MG63 (cell line): ENCODE measurements around the gene CCDC85B. TPM values are rescaled to one million over a fixed set of nuclear protein-coding genes. Genes with fewer than 3 reads are reported as not detected.

Experiments
- DNase-seq: peaks from one replicate; pipeline ENCODE4 v3.0.0-alpha.2; 2020
- H3K27me3 ChIP-seq: fragments of 250-450 bp; sonication (Bioruptor Pico); 2 replicates; pipeline ENCODE4 v1.5.1; 2020; ENCODE audit warnings: mild to moderate bottlenecking, moderate library complexity
- H3K36me3 ChIP-seq: fragments of 250-450 bp; sonication (Bioruptor Pico); 2 replicates; pipeline ENCODE4 v1.5.1; 2020; ENCODE audit warnings: mild to moderate bottlenecking, moderate library complexity
- H3K4me3 ChIP-seq: fragments of 250-450 bp; sonication (Bioruptor Pico); 2 replicates; pipeline ENCODE4 v1.5.1; 2020; ENCODE audit warnings: mild to moderate bottlenecking, moderate library complexity
- H3K9me3 ChIP-seq: fragments of 250-450 bp; sonication (Bioruptor Pico); 2 replicates; pipeline ENCODE4 v1.5.1; 2020; ENCODE audit warnings: mild to moderate bottlenecking, moderate library complexity
- total RNA-seq: library from RNA; depleted of rRNA; stranded (reverse); fragments of >200 nt; shearing (Covaris generic); gene quantifications from 2 replicates; pipeline ENCODE4 v1.2.3, GENCODE V29; 2014; ENCODE audit warnings: low replicate concordance; rRNA removed

The CCDC85B gene
- total RNA-seq, 1 experiment from 2014 or later: 131 TPM

- H3K27me3 ChIP-seq: no peaks in the 10 kb centered on the region
- no peak for DNase-seq
- H3K36me3 ChIP-seq: peaks cover 55% of the 10 kb centered on the region
- H3K4me3 ChIP-seq: no peak overlapping the region
- H3K9me3 ChIP-seq: no peaks in the 10 kb centered on the region
Observed at GRCh38 chr11:65922565-65922964, 32.1 kb downstream of the CCDC85B start.

- DNase-seq: no peak
- Histone ChIP-seq H3K27me3 (no peaks in the 10 kb centered on the region), H3K36me3 (peaks cover 38% of the 10 kb centered on the region), H3K4me3 (no peak overlapping the region), H3K9me3 (no peaks in the 10 kb centered on the region)
Observed at GRCh38 chr11:65925397-65925796, 34.9 kb downstream of the CCDC85B start.

DNA sequence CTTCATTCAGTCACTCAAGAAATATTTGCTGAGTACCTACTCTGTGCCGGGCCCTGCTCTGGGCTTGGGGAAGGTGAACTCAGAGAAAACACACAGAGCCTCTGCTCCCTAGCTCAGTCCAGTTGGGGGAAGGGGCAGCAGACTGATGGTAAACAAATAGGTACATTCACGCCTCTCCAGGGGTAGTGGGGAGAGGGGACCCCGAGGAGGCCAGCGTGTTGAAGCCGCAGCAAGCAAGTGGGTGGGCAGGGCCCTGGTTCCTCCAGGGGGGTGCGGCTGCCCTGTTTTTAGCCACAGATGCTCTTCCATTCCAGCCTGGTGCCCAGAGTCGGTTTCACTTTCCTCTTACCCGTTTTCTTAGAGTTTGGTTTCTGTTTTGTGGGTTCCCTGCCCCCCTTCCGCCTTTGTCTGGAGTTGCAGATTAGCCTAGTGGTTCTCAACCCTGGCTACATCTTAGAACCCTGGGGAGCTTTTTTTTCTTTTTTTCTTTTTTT, 37.5 kb downstream of the CCDC85B start:
- Histone ChIP-seq H3K36me3 (peaks cover 16% of the 10 kb centered on the region), H3K4me3 (no peak overlapping the region), H3K27me3 (no peaks in the 10 kb centered on the region), H3K9me3 (no peaks in the 10 kb centered on the region)
- no peak for DNase-seq

GRCh38 chr11:65928667-65929066, 38.2 kb downstream of the CCDC85B start:
- Histone ChIP-seq H3K4me3 (no peak overlapping the region), H3K36me3 (peaks cover 9% of the 10 kb centered on the region), H3K9me3 (no peaks in the 10 kb centered on the region)

DNA sequence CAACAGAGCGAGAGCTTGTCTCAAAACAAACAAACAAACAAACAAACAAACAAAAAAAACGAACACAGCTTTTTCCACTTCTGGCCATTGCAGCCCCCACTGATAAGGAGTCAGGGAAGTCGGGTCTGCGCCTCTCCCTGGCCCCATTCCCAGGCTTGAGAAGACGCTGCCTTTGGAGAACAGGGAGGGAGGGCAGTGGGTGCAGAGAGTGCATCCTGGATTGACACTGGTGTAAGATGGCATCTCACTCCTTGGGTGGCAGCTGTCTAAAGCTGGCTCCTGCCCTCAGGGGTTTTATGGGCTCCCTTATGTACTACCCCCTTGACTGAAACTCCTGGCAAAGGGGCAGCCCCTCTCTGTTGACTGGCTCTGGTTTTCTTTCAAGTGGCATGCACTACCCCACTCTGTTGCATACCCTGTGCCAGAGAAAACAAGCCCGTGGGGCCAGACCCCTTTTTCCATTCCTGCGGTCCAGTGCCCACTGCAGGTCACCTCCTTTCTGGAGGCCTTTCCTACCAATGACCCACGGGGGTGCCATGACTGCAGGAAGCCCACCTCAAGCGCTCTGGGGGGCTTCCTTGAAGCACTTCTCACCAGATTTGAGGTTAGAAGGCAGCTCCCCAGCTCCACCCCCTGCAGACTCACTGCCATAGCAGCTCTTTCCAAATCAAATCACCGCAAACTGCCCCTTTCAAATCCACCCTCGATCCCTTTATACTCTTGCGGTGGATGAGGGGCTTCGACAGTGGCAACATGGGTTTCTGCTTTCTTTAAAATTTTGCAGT, 41.5 kb downstream of the CCDC85B start:
- no peak for DNase-seq
- no peaks in the 10 kb centered on the region; the same call in 1 of the 2 replicates for H3K36me3 ChIP-seq
- no peak overlapping the region for H3K4me3 ChIP-seq
- no peaks in the 10 kb centered on the region for H3K9me3 ChIP-seq
- no peaks in the 10 kb centered on the region for H3K27me3 ChIP-seq

More at GRCh38 chr11:65928667-65929066, 38.2 kb downstream of the CCDC85B start:
- no peak for DNase-seq
- no peaks in the 10 kb centered on the region for H3K27me3 ChIP-seq

DNA sequence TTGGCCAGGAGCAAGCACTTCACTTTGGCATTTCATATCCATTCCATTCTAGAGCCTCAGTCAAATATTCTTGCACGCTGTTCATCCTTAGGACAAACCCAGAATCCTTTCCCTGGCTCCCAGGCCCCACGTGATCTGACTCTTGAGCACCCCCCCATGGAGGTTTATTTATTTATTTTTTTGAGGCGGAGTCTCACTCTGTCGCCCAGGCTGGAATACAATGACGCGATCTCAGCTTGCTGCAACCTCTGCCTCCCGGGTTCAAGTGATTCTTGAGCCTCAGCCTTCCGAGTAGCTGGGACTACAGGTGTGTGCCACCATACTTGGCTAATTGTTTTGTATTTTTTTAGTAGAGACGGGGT, 42.1 kb downstream of the CCDC85B start:
- no peak for DNase-seq
- Histone ChIP-seq H3K27me3 (no peaks in the 10 kb centered on the region), H3K9me3 (no peaks in the 10 kb centered on the region), H3K4me3 (no peak overlapping the region), H3K36me3 (no peaks in the 10 kb centered on the region)

DNA sequence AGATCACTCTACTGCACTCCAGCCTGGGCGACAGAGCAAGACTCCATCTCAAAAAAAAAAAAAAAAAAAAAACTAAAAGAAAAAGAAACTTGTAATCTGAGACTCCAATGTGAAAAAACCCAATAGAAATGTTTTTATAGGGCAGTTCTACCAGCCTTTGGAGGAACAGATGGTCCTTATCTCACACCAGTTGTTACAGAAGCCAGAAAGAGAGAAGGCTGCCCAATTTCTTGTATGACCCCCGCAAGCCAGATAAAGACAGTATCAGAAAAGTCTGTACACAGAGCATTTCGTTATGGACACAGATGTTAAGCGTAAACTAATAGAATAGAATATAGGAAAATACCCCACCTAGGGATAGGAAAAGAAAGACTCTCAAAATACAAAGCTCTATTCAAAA, 43.5 kb downstream of the CCDC85B start:
- no peak for DNase-seq
- H3K4me3 ChIP-seq: no peak overlapping the region
- no peaks in the 10 kb centered on the region for H3K36me3 ChIP-seq
- H3K27me3 ChIP-seq: no peaks in the 10 kb centered on the region
- H3K9me3 ChIP-seq: no peaks in the 10 kb centered on the region

DNA sequence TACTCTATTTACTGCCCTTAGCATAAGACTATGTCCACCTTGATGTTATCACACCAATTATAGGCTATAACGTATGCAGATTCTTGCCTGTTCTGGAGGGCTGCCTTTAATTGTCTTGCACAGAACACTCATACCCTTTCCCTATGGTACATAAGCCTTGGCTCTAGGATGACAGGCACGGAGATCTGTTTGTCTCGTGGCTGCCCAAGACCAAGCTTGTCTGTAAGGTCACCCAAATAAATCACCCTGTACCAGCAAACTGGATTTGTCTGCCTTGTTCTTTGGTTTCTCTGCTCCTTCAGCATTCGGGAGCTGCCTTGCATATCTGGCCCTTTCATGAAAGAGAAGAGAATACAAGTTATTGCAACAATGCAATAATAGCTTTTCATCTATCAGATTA, 47.3 kb downstream of the CCDC85B start:
- Histone ChIP-seq H3K4me3 (no peak overlapping the region), H3K27me3 (no peaks in the 10 kb centered on the region), H3K9me3 (no peaks in the 10 kb centered on the region), H3K36me3 (no peaks in the 10 kb centered on the region)
- no peak for DNase-seq

Other genes with a start within 250 kb of the CCDC85B start
- 42.2 and 56.1 TPM in 2 replicates for gene RELA, start 227.8 kb upstream of the CCDC85B start, total RNA-seq
- gene KAT5, start 178.4 kb upstream of the CCDC85B start, total RNA-seq: 43.5 and 68.8 TPM in 2 replicates
- gene RNASEH2C, start 169.9 kb upstream of the CCDC85B start, total RNA-seq: 28.2 and 73.1 TPM in 2 replicates
- gene AP5B1, start 109.7 kb upstream of the CCDC85B start, total RNA-seq: 5.8 and 7.6 TPM in 2 replicates
- gene OVOL1, start 103.6 kb upstream of the CCDC85B start, total RNA-seq: not detected in 2 replicates
- 0.43 TPM in 1 of 2 replicates, not detected in the other for gene SNX32, start 56.7 kb upstream of the CCDC85B start, total RNA-seq
- 1,413 and 1,905 TPM in 2 replicates for gene CFL1, start 32.5 kb upstream of the CCDC85B start, total RNA-seq
- gene MUS81, start 30.2 kb upstream of the CCDC85B start, total RNA-seq: 25.3 and 45.3 TPM in 2 replicates
- 29.0 and 43.2 TPM in 2 replicates for gene EFEMP2, start 17.9 kb upstream of the CCDC85B start, total RNA-seq
- not detected in 2 replicates for gene CTSW, start 10.8 kb upstream of the CCDC85B start, total RNA-seq
- 105 and 106 TPM in 2 replicates for gene FIBP, start 2.2 kb upstream of the CCDC85B start, total RNA-seq
- 37.3 and 54.7 TPM in 2 replicates for gene FOSL1, start 9.7 kb downstream of the CCDC85B start, total RNA-seq
- gene C11orf68, start 28.4 kb downstream of the CCDC85B start, total RNA-seq: 22.0 and 46.6 TPM in 2 replicates
- gene DRAP1, start 28.8 kb downstream of the CCDC85B start, total RNA-seq: 276 and 419 TPM in 2 replicates
- not detected in 2 replicates for gene TSGA10IP, start 54.8 kb downstream of the CCDC85B start, total RNA-seq
- 38.2 and 45.4 TPM in 2 replicates for gene SART1, start 71.1 kb downstream of the CCDC85B start, total RNA-seq
- gene EIF1AD, start 111.5 kb downstream of the CCDC85B start, total RNA-seq: 17.5 and 32.3 TPM in 2 replicates
- gene BANF1, start 111.8 kb downstream of the CCDC85B start, total RNA-seq: 329 and 468 TPM in 2 replicates
- not detected in 2 replicates for gene CST6, start 121.3 kb downstream of the CCDC85B start, total RNA-seq
- 2.4 TPM in 1 of 2 replicates, not detected in the other for gene CATSPER1, start 135.8 kb downstream of the CCDC85B start, total RNA-seq
- not detected in 2 replicates for gene GAL3ST3, start 158.5 kb downstream of the CCDC85B start, total RNA-seq
- 134 and 174 TPM in 2 replicates for gene SF3B2, start 161.7 kb downstream of the CCDC85B start, total RNA-seq
- 2.6 and 11.2 TPM in 2 replicates for gene PACS1, start 179.6 kb downstream of the CCDC85B start, total RNA-seq